DMS53 (cell line): ENCODE data around the gene SPTLC3.

Source experiments
- DNase-seq: peaks from one replicate; lab custom pipeline; 2025; lab: John Stamatoyannopoulos, UW

Gene SPTLC3

GRCh38 chr20:13139459-13140150, 130.8 kb downstream of the SPTLC3 start:
- DNase-seq: no peak

GRCh38 chr20:13140201-13140600, 131.4 kb downstream of the SPTLC3 start:
- no peak for DNase-seq

GRCh38 chr20:13140775-13141174, 132.0 kb downstream of the SPTLC3 start:
- DNase-seq: no peak

- peak; percentile 16 for DNase-seq
These were observed 132.8 kb downstream of the SPTLC3 start for GRCh38 chr20:13141546-13141945.

- peak; percentile 37 for DNase-seq
These were observed 133.4 kb downstream of the SPTLC3 start for GRCh38 chr20:13142143-13142542.

GRCh38 chr20:13147071-13147963, 138.5 kb downstream of the SPTLC3 start:
- DNase-seq: no peak

- DNase-seq: no peak
These were observed 139.2 kb downstream of the SPTLC3 start for GRCh38 chr20:13147971-13148370.

GRCh38 chr20:13148402-13148801, 139.6 kb downstream of the SPTLC3 start:
- no peak for DNase-seq

- no peak for DNase-seq
These were observed 140.2 kb downstream of the SPTLC3 start for GRCh38 chr20:13148961-13149360.

GRCh38 chr20:13149371-13150105, 140.8 kb downstream of the SPTLC3 start:
- no peak for DNase-seq

GRCh38 chr20:13158369-13158768, 149.6 kb downstream of the SPTLC3 start:
- DNase-seq: no peak

GRCh38 chr20:13159889-13160288, 151.1 kb downstream of the SPTLC3 start:
- DNase-seq: no peak

- DNase-seq: no peak
These were observed 156.4 kb downstream of the SPTLC3 start for GRCh38 chr20:13165203-13165602.

GRCh38 chr20:13166011-13166410, 157.2 kb downstream of the SPTLC3 start:
- no peak for DNase-seq

GRCh38 chr20:13166437-13166836, 157.7 kb downstream of the SPTLC3 start:
- DNase-seq: no peak

- DNase-seq: no peak
These were observed 160.3 kb downstream of the SPTLC3 start for GRCh38 chr20:13169086-13169485.

GRCh38 chr20:13170771-13171170, 162.0 kb downstream of the SPTLC3 start:
- DNase-seq: no peak

GRCh38 chr20:13173201-13173600, 164.4 kb downstream of the SPTLC3 start:
- DNase-seq: peak; percentile 20

- DNase-seq: no peak
These were observed 165.6 kb downstream of the SPTLC3 start for GRCh38 chr20:13174402-13174801.

- no peak for DNase-seq
These were observed 172.5 kb downstream of the SPTLC3 start for GRCh38 chr20:13180986-13181889.

GRCh38 chr20:13183005-13183404, 174.2 kb downstream of the SPTLC3 start:
- no peak for DNase-seq
